HepG2 (cell line): ENCODE measurements around the gene PLCG1. TPM values are rescaled to one million over a fixed set of nuclear protein-coding genes. Genes with fewer than 3 reads are reported as not detected.

Experiments
- ADNP ChIP-seq: sonication (generic); formaldehyde crosslinking; IDR thresholded peaks from 2 replicates; pipeline ENCODE4 v1.4.0; 2020; ENCODE audit warnings: missing genetic modification reagents
- EP300 ChIP-seq, 3 experiments: sonication (generic) in 1 of 3; formaldehyde crosslinking in 1 of 3; IDR thresholded peaks; 2 replicates each; pipeline versions ENCODE4 v1.5.1 to v1.6.1; 2011 to 2020; ENCODE audit warnings: low read depth in 2 of 3, low read length in 2 of 3, borderline replicate concordance in 1 of 3, improper control_type of control experiment in 1 of 3, mild to moderate bottlenecking in 1 of 3, missing genetic modification reagents in 1 of 3, moderate library complexity in 1 of 3
- FOXK1 ChIP-seq: sonication (generic); formaldehyde crosslinking; IDR thresholded peaks from 2 replicates; pipeline ENCODE4 v1.4.0; 2020; ENCODE audit warnings: low read depth, missing genetic modification reagents, borderline replicate concordance
- HDAC1 ChIP-seq: sonication (generic); formaldehyde crosslinking; IDR thresholded peaks from 2 replicates; pipeline ENCODE4 v1.5.1; 2020; ENCODE audit warnings: mild to moderate bottlenecking, missing genetic modification reagents
- HNRNPUL1 ChIP-seq: fragments of 200-400 bp; formaldehyde crosslinking; IDR thresholded peaks from 2 replicates; pipeline ENCODE4 v1.6.1; 2017; ENCODE audit warnings: low read depth, mild to moderate bottlenecking, low read length, moderate library complexity
- HOMEZ ChIP-seq: IDR thresholded peaks from 2 replicates; pipeline ENCODE4 v1.6.1; 2016; ENCODE audit warnings: low read depth
- MEIS1 ChIP-seq: sonication (generic); formaldehyde crosslinking; IDR thresholded peaks from 2 replicates; pipeline ENCODE4 v1.9.0; 2021; ENCODE audit warnings: mild to moderate bottlenecking, missing genetic modification reagents, moderate library complexity, borderline replicate concordance
- NR2F1 ChIP-seq, 2 experiments: fragments of 450-650 bp in 1 of 2; formaldehyde crosslinking in 1 of 2; IDR thresholded peaks; 2 replicates each; pipeline versions ENCODE4 v1.5.0 to v1.6.1; 2016 to 2020; ENCODE audit warnings: mild to moderate bottlenecking in 1 of 2, missing compliant biosample characterization in 1 of 2, missing genetic modification reagents in 1 of 2, moderate library complexity in 1 of 2
- POGZ ChIP-seq: sonication (generic); formaldehyde crosslinking; IDR thresholded peaks from 2 replicates; pipeline ENCODE4 v1.4.0; 2020; ENCODE audit warnings: mild to moderate bottlenecking, missing genetic modification reagents
- SIN3B ChIP-seq: fragments of 150-350 bp; IDR thresholded peaks from 2 replicates; pipeline ENCODE4 v1.6.1; 2014; ENCODE audit warnings: low read length
- SPEN ChIP-seq: sonication (generic); formaldehyde crosslinking; IDR thresholded peaks from 2 replicates; pipeline ENCODE4 v1.5.1; 2020; ENCODE audit warnings: low read depth, mild to moderate bottlenecking, missing genetic modification reagents
- WIZ ChIP-seq: sonication (generic); formaldehyde crosslinking; IDR thresholded peaks from 2 replicates; pipeline ENCODE4 v1.5.1; 2020; ENCODE audit warnings: mild to moderate bottlenecking, missing genetic modification reagents
- YEATS4 ChIP-seq: sonication (generic); formaldehyde crosslinking; IDR thresholded peaks from 2 replicates; pipeline ENCODE4 v1.4.0; 2020; ENCODE audit warnings: missing genetic modification reagents, borderline replicate concordance
- ZMYM4 ChIP-seq: sonication (generic); formaldehyde crosslinking; IDR thresholded peaks from 2 replicates; pipeline ENCODE4 v1.8.1; 2023; ENCODE audit warnings: mild to moderate bottlenecking, missing genetic modification reagents
- ZNF335 ChIP-seq: sonication (generic); formaldehyde crosslinking; IDR thresholded peaks from 2 replicates; pipeline ENCODE4 v1.4.0; 2020; ENCODE audit warnings: missing genetic modification reagents
- ZNF44 ChIP-seq: sonication (generic); formaldehyde crosslinking; IDR thresholded peaks from 2 replicates; pipeline ENCODE4 v1.5.1; 2020; ENCODE audit warnings: mild to moderate bottlenecking, missing genetic modification reagents
- ZNF484 ChIP-seq: sonication (generic); formaldehyde crosslinking; IDR thresholded peaks from 2 replicates; pipeline ENCODE4 v1.5.1; 2020; ENCODE audit warnings: mild to moderate bottlenecking, low read depth, missing genetic modification reagents, borderline replicate concordance
- ZNF580 ChIP-seq: IDR thresholded peaks from 2 replicates; pipeline ENCODE4 v1.6.1; 2016; ENCODE audit warnings: low read depth, borderline replicate concordance
- polyA plus RNA-seq, 8 experiments: library from polyadenylated mRNA; depleted of rRNA in 3 of 8; stranded (reverse) in 7 of 8; unstranded in 1 of 8; fragments of >200 nt; fragmentation: Illumina TruSeq in 4 of 8; extraction: Trizol in 4 of 8; gene quantifications; 2 replicates each; pipeline versions ENCODE4 v1.2.1 to v1.2.3, GENCODE V29; 2011 to 2016; ENCODE audit warnings: low read depth in 4 of 8, missing spikeins in 1 of 8, mixed read lengths in 1 of 8; ENCODE audit not compliant: insufficient read depth in 1 of 8
- total RNA-seq, 5 experiments: library from RNA; depleted of rRNA; stranded (reverse); fragments of >200 nt; fragmentation: Illumina TruSeq; extraction: Trizol; gene quantifications; 2 replicates each; pipeline ENCODE4 v1.2.3, GENCODE V29; 2016; ENCODE audit warnings: low read depth in 1 of 5
- TF ChIP-seq, protein P1 (sequence below): sonication (generic); formaldehyde crosslinking; IDR thresholded peaks from 2 replicates; pipeline ENCODE4 v1.4.0; 2020; ENCODE audit warnings: missing genetic modification reagents
- TF ChIP-seq, protein P2 (sequence below): sonication (generic); formaldehyde crosslinking; IDR thresholded peaks from 2 replicates; pipeline ENCODE4 v1.8.0; 2022; ENCODE audit warnings: mild to moderate bottlenecking, missing genetic modification reagents, borderline replicate concordance

The PLCG1 gene
- total and polyA plus RNA-seq, 2 of the 13 experiments (the other 11 are each of a cell fraction or from before 2014, with no cell fraction given): 85.3 to 158 TPM

DNA sequence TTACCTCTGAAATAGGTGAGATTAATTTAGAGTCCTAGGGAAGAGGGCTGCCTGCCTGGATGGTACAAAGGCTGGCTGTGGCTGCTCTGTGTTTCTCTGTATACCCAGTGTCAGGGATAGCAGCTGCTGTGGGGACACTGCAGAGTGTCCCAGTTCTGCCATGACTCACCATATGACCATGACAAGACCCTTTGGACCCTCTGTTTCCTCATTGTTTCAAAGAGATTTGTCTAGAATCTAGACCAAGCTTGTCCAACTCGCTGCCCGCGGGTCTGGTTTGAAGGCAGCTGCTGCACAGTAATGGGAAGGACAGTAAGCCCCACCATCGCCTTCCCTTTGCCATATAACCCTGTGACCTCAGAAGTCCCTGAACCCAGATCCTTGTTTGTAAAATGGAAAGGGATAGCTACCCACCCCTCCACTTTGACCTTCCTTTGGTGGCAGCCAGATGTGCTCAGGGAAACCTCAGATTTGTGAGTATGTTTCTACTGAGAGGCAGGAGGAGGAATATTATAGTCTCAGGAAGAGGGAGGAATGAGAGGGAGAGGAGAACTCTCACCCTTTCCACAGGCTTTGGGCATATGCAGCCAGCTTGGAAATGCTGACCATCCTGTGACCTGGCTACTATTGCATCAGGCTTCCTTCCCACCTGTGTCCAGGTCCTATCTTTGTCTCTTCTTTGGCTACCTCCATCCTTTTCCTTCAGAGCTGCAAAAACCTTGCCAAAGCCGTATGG lies 14.0 kb downstream of the PLCG1 start (continued):
- no peak for TF ChIP-seq HNRNPUL1
- TF ChIP-seq EP300 (IDR thresholded peaks at IDR 0.05; ENCODE audit: low read depth in 2 of 2, low read length in 2 of 2): 0 out of 4 replicates have a peak, but pooled peaks have one; percentile 12 to 36
- TF ChIP-seq EP300 (CRISPR knock-in tag; IDR thresholded peaks at IDR 0.05; ENCODE audit: borderline replicate concordance): no peak
- no peak for TF ChIP-seq YEATS4 (CRISPR knock-in tag)
- TF ChIP-seq WIZ (CRISPR knock-in tag): peak; percentile 76; the same call in 1 of the 2 replicates
- TF ChIP-seq ZNF44 (CRISPR knock-in tag): no peak
- TF ChIP-seq ZNF484: no peak
- TF ChIP-seq MEIS1 (CRISPR knock-in tag): no peak
- TF ChIP-seq, protein P1, sequence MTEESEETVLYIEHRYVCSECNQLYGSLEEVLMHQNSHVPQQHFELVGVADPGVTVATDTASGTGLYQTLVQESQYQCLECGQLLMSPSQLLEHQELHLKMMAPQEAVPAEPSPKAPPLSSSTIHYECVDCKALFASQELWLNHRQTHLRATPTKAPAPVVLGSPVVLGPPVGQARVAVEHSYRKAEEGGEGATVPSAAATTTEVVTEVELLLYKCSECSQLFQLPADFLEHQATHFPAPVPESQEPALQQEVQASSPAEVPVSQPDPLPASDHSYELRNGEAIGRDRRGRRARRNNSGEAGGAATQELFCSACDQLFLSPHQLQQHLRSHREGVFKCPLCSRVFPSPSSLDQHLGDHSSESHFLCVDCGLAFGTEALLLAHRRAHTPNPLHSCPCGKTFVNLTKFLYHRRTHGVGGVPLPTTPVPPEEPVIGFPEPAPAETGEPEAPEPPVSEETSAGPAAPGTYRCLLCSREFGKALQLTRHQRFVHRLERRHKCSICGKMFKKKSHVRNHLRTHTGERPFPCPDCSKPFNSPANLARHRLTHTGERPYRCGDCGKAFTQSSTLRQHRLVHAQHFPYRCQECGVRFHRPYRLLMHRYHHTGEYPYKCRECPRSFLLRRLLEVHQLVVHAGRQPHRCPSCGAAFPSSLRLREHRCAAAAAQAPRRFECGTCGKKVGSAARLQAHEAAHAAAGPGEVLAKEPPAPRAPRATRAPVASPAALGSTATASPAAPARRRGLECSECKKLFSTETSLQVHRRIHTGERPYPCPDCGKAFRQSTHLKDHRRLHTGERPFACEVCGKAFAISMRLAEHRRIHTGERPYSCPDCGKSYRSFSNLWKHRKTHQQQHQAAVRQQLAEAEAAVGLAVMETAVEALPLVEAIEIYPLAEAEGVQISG (CRISPR knock-in tag): 0 out of 2 replicates have a peak, but pooled peaks have one; percentile 20
- no peak for TF ChIP-seq SIN3B
- TF ChIP-seq FOXK1: 0 out of 2 replicates have a peak, but pooled peaks have one; percentile 62
- TF ChIP-seq SPEN (CRISPR knock-in tag): 0 out of 2 replicates have a peak, but pooled peaks have one; percentile 37
- 0 out of 2 replicates have a peak, but pooled peaks have one; percentile 38 for TF ChIP-seq ZNF335 (CRISPR knock-in tag)
- no peak for TF ChIP-seq ADNP (CRISPR knock-in tag)
- peak; percentile 37; the same call in 1 of the 2 replicates for TF ChIP-seq POGZ (CRISPR knock-in tag)
- TF ChIP-seq NR2F1 (CRISPR knock-in tag; IDR thresholded peaks at IDR 0.05): peak in 1 of 2 experiments; percentile 74; a peak in 2 of 4 replicates
- peak; percentile 82; the same call in 1 of the 2 replicates for TF ChIP-seq HOMEZ (CRISPR knock-in tag)
- TF ChIP-seq, protein P2, sequence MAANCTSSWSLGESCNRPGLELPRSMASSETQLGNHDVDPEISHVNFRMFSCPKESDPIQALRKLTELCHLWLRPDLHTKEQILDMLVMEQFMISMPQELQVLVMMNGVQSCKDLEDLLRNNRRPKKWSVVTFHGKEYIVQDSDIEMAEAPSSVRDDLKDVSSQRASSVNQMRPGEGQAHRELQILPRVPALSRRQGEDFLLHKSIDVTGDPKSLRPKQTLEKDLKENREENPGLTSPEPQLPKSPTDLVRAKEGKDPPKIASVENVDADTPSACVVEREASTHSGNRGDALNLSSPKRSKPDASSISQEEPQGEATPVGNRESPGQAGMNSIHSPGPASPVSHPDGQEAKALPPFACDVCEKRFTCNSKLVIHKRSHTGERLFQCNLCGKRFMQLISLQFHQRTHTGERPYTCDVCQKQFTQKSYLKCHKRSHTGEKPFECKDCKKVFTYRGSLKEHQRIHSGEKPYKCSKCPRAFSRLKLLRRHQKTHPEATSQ (CRISPR knock-in tag): no peak
- TF ChIP-seq ZMYM4: no peak
- 0 out of 2 replicates have a peak, but pooled peaks have one; percentile 25 for TF ChIP-seq ZNF580
- peak; percentile 42; the same call in 1 of the 2 replicates for TF ChIP-seq HDAC1 (CRISPR knock-in tag)
